Mucosa of rectum (tissue), 2 donors: ENCODE measurements around the gene PYDC2.
"Not testable (repeated sequence)": the region's sequence is repeated elsewhere in the genome, so short reads cannot be mapped to it uniquely, and the experiment has no call there.

Experiments used
- H3K27ac ChIP-seq, 2 donors: one replicate each; pipeline ENCODE4 v1.7.0; 2013; ENCODE audit warnings: inconsistent platforms in 2 of 2, low read depth in 2 of 2, low read length in 2 of 2
- H3K27me3 ChIP-seq, 2 donors: one replicate each; pipeline ENCODE4 v1.7.0; 2013; ENCODE audit warnings: low read length in 2 of 2; ENCODE audit not compliant: control insufficient read depth in 2 of 2, insufficient read depth in 2 of 2
- H3K36me3 ChIP-seq, 2 donors: one replicate each; pipeline ENCODE4 v1.7.0; 2013; ENCODE audit warnings: low read length in 2 of 2; ENCODE audit not compliant: control insufficient read depth in 2 of 2, insufficient read depth in 2 of 2
- H3K4me1 ChIP-seq, 2 donors: one replicate each; pipeline ENCODE4 v1.7.0; 2013; ENCODE audit warnings: low read length in 2 of 2, mild to moderate bottlenecking in 1 of 2; ENCODE audit not compliant: control insufficient read depth in 2 of 2, insufficient read depth in 2 of 2
- H3K4me3 ChIP-seq, 2 donors: one replicate each; pipeline ENCODE4 v1.7.0; 2013; ENCODE audit warnings: low read length in 2 of 2
- H3K9ac ChIP-seq, 2 donors: one replicate each; pipeline ENCODE4 v1.7.0; 2013; ENCODE audit warnings: low read length in 2 of 2, low read depth in 1 of 2, mild to moderate bottlenecking in 1 of 2
- H3K9me3 ChIP-seq, 2 donors: one replicate each; pipeline ENCODE4 v1.7.0; 2013; ENCODE audit warnings: low read length in 2 of 2; ENCODE audit not compliant: control insufficient read depth in 2 of 2
- donor health status: healthy.
- donor health status: Normal muscosa, but diverticular disease.

PYDC2 gene

GRCh38 chr3:191455257-191455952 is 5.6 kb upstream of the PYDC2 start:
- H3K4me1 ChIP-seq: no peaks in the 10 kb centered on the region
- no peaks in the 10 kb centered on the region for H3K27me3 ChIP-seq
- H3K27ac ChIP-seq: no peak overlapping the region
- H3K9ac ChIP-seq: no peak overlapping the region
- no peaks in the 10 kb centered on the region for H3K9me3 ChIP-seq
- no peak overlapping the region for H3K4me3 ChIP-seq
- no peaks in the 10 kb centered on the region for H3K36me3 ChIP-seq

GRCh38 chr3:191460360-191460759 is 603 bp upstream of the PYDC2 start:
- Histone ChIP-seq H3K36me3 (no peaks in the 10 kb centered on the region), H3K9me3 (no peaks in the 10 kb centered on the region), H3K4me3 (no peak overlapping the region), H3K4me1 (no peaks in the 10 kb centered on the region), H3K27me3 (no peaks in the 10 kb centered on the region), H3K9ac (no peak overlapping the region), H3K27ac (no peak overlapping the region)

GRCh38 chr3:191470080-191470479 is 9.1 kb downstream of the PYDC2 start:
- H3K9ac ChIP-seq: no peak overlapping the region
- H3K27ac ChIP-seq: no peak overlapping the region
- H3K9me3 ChIP-seq: no peaks in the 10 kb centered on the region
- H3K36me3 ChIP-seq: no peaks in the 10 kb centered on the region
- H3K4me3 ChIP-seq: no peak overlapping the region
- no peaks in the 10 kb centered on the region for H3K4me1 ChIP-seq
- no peaks in the 10 kb centered on the region for H3K27me3 ChIP-seq

- Histone ChIP-seq H3K27me3 (no peaks in the 10 kb centered on the region), H3K9me3 (no peaks in the 10 kb centered on the region), H3K4me3 (no peak overlapping the region), H3K4me1 (no peaks in the 10 kb centered on the region), H3K36me3 (no peaks in the 10 kb centered on the region), H3K9ac (no peak overlapping the region), H3K27ac (no peak overlapping the region)
Measured at GRCh38 chr3:191470545-191470944, 9.6 kb downstream of the PYDC2 start.

- no peaks in the 10 kb centered on the region for H3K9me3 ChIP-seq
- no peak overlapping the region for H3K9ac ChIP-seq
- no peak overlapping the region for H3K4me3 ChIP-seq
- no peaks in the 10 kb centered on the region for H3K27me3 ChIP-seq
- no peak overlapping the region for H3K27ac ChIP-seq
- H3K36me3 ChIP-seq: no peaks in the 10 kb centered on the region
- H3K4me1 ChIP-seq: no peaks in the 10 kb centered on the region
Measured at GRCh38 chr3:191473661-191474198, 12.8 kb downstream of the PYDC2 start.

GRCh38 chr3:191476066-191476772 is 15.3 kb downstream of the PYDC2 start:
- H3K9ac ChIP-seq: no peak overlapping the region
- no peak overlapping the region for H3K4me3 ChIP-seq
- no peaks in the 10 kb centered on the region for H3K4me1 ChIP-seq
- H3K36me3 ChIP-seq: no peaks in the 10 kb centered on the region
- no peaks in the 10 kb centered on the region for H3K9me3 ChIP-seq
- H3K27ac ChIP-seq: no peak overlapping the region
- no peaks in the 10 kb centered on the region for H3K27me3 ChIP-seq

GRCh38 chr3:191483994-191484393 is 23.0 kb downstream of the PYDC2 start:
- H3K27me3 ChIP-seq, H3K9ac ChIP-seq, H3K27ac ChIP-seq, H3K36me3 ChIP-seq, H3K4me1 ChIP-seq, H3K9me3 ChIP-seq, H3K4me3 ChIP-seq: not testable (repeated sequence)

- H3K27ac ChIP-seq: no peak overlapping the region
- H3K9me3 ChIP-seq: no peaks in the 10 kb centered on the region
- no peaks in the 10 kb centered on the region for H3K27me3 ChIP-seq
- no peak overlapping the region for H3K9ac ChIP-seq
- H3K36me3 ChIP-seq: no peaks in the 10 kb centered on the region
- no peak overlapping the region for H3K4me3 ChIP-seq
- no peaks in the 10 kb centered on the region for H3K4me1 ChIP-seq
Measured at GRCh38 chr3:191484461-191484860, 23.5 kb downstream of the PYDC2 start.

GRCh38 chr3:191492601-191493000 is 31.6 kb downstream of the PYDC2 start:
- Histone ChIP-seq H3K4me1 (no peaks in the 10 kb centered on the region), H3K9ac (no peak overlapping the region), H3K27me3 (no peaks in the 10 kb centered on the region), H3K9me3 (no peaks in the 10 kb centered on the region), H3K27ac (no peak overlapping the region), H3K36me3 (no peaks in the 10 kb centered on the region), H3K4me3 (no peak overlapping the region)

GRCh38 chr3:191493336-191493735 is 32.4 kb downstream of the PYDC2 start:
- H3K27me3 ChIP-seq: no peaks in the 10 kb centered on the region
- no peaks in the 10 kb centered on the region for H3K36me3 ChIP-seq
- no peaks in the 10 kb centered on the region for H3K4me1 ChIP-seq
- no peak overlapping the region for H3K4me3 ChIP-seq
- no peak overlapping the region for H3K9ac ChIP-seq
- H3K9me3 ChIP-seq: no peaks in the 10 kb centered on the region
- H3K27ac ChIP-seq: no peak overlapping the region
